HG02943 (cell line): Measurements from ENCODE around the gene ELOB.

Source experiments
- ATAC-seq: cut with Tn5 transposase; IDR thresholded peaks from one replicate; pipeline ENCODE4 v1.9.1; 2021; ENCODE audit warnings: mild to moderate bottlenecking, low read depth, moderate library complexity; ENCODE audit not compliant: unreplicated experiment

ELOB gene

DNA sequence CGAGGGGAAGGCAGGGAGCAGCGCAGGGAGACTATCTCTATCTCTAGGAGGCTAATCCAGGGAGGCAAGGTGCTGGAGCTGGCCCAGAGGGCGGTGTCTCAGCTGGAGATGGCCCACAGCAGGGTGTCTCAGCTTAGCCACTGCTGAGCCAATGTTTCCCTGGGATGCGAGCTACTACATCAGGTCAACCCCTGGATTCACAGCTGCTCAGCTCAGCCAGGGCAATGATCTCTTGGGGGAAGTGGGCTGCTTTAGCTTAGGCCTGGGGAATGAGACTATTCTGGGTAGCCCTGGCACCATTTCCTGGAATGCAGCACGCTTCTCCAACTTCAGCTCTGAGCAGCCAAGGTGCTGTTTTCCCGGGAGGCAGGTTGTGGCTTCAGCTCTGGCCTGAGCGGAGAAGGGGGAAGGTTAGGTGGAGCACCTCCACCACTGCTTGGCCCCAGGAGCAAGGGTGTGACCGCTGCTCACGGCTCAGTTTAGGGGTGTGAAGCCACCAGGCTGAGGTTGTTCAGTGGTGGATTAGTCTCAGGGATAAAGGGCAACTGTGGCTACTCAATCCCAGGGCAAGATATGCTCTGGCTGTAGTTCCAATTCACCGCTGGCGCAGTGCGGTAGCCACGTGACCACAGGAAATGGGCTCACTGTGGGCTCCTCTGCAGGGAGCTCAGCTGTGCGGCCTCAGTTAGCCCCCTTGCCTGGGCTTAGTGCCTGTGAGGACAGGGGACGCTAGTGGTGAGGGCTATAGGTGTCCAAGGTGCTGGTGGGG, 34.8 kb upstream of the ELOB start:
- no peak for ATAC-seq

DNA sequence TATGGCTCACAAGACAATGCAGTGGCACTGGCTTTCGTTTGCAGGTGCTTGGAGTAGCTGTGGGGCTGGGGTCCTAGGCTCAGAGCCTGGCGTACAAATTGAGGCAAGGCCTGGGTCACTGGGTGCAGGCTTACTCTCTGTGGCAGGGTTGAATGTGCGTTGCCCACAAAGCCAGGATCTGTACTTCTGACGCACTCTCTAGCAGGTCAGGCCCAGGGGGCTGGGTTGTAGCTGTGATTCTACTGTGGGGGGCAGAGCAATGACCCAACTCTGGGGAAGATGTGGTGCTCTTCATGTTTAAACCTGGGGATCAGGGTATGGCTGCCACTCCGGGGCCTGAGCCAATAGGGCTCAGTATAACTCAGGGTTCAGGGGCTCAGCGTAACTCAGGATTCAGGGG, 33.6 kb upstream of the ELOB start:
- no peak for ATAC-seq

- no peak for ATAC-seq
These were observed 32.2 kb upstream of the ELOB start for GRCh38 chr16:2809149-2809760.

DNA sequence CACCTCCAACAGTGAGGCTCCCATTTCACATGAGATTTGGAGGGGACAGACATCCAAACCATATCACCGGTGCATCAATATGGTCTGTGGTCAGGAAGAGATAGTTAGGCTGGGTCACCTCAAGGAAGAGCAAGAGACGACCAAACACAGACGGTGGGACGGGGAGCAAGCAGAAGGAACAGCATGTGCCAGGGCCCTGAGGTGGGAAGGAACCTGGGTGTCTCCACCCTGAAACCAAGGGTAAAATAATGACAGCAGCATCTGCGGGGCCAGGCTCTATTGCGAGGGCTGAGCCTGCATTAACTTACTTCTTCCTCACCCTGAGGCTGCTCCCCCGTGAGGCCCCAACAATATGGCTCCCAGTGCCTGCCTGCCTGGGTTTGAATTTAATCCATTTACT, 31.1 kb upstream of the ELOB start:
- no peak for ATAC-seq

DNA sequence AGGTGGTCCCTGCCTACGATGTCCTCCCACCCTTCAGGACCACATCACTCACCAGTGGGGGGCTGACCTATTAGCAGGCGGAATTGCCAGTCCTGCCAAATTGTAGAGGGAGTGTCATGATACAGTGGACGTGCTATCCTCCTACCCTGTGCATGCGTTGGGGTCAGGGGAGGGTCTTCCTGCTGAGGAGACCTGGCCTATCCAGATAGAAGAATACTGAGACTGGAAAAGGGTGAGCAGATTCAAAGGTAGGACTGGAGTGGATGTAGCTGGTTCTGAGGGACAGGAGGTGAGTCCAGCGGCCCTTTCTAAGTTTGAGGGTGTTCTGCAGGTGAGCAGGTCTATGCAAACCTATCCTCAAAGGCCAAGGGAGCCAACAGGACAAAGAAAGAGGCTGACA, 29.2 kb upstream of the ELOB start:
- ATAC-seq: no peak

DNA sequence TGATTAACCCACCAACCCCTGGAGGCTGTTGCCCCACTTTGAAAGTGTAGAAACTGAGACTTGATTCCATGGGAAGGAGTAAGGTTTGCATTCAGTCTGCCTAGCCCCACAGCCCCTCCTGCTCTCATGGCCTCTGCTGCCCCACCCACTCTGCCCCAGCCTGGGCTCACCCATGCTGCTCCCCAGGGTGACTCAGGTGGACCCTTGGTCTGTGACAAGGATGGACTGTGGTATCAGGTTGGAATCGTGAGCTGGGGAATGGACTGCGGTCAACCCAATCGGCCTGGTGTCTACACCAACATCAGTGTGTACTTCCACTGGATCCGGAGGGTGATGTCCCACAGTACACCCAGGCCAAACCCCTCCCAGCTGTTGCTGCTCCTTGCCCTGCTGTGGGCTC, 27.6 kb upstream of the ELOB start:
- no peak for ATAC-seq

- ATAC-seq: no peak
These were observed 26.6 kb upstream of the ELOB start for GRCh38 chr16:2803545-2804195.

DNA sequence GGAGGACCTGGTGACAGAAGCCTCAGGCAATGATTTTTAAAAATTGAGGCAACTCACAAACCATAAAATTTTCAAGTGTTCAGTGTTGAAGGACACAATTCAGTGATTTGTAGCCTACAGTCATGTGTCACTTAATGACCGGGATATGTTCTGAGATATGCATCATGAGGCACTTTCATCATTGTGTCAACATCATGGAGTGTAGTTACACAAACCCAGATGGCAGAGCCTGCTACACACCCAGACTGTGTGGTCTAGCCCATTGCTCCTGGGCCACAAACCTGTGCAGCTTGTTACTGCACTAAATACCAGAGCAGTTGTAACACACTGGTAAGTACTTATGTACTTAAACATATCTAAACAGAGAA, 22.8 kb upstream of the ELOB start:
- no peak for ATAC-seq

GRCh38 chr16:2799205-2799858, 22.3 kb upstream of the ELOB start:
- ATAC-seq: no peak

GRCh38 chr16:2798723-2799204, 21.7 kb upstream of the ELOB start:
- no peak for ATAC-seq

DNA sequence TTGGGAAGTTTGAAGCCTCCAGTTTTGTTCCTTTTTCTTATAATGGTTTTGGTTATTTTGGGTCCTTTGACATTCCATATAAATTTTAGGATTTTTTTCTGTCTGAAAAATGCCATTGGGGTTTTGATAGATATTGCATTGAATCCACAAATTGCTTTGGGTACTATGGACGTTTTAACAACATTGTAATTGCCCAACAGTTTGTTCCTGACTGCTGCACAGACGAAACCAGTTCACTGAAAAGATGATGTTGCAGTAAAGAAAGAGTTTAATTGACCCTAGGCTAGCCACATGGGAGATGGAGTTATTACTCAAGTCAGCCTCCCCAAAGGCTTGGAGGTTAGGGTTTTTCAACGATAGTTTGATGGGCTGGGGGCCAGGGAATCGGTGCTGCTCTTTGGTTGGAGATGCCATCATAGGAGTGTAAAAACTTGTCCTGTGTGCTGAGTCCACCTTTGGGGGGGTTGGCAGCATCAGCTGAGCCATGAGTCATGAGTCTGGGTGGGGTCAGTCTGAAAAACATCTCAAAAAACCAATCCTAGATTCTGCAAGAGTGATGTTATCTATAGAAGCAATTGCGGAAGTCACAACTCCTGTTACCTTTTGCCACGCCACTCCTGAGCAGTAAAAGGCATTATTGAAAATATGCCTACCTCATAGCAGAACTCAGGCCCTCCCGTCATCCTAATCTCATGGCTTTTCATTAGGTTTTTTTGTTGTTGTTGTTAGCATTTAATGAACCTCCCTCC, 18.5 kb upstream of the ELOB start:
- no peak for ATAC-seq

- no peak for ATAC-seq
These were observed 15.9 kb upstream of the ELOB start for GRCh38 chr16:2792940-2793339.

GRCh38 chr16:2791174-2791573, 14.1 kb upstream of the ELOB start:
- ATAC-seq: no peak

- ATAC-seq: no peak
These were observed 13.6 kb upstream of the ELOB start for GRCh38 chr16:2790631-2791030.

- no peak for ATAC-seq
These were observed 10.9 kb upstream of the ELOB start for GRCh38 chr16:2787961-2788360.

DNA sequence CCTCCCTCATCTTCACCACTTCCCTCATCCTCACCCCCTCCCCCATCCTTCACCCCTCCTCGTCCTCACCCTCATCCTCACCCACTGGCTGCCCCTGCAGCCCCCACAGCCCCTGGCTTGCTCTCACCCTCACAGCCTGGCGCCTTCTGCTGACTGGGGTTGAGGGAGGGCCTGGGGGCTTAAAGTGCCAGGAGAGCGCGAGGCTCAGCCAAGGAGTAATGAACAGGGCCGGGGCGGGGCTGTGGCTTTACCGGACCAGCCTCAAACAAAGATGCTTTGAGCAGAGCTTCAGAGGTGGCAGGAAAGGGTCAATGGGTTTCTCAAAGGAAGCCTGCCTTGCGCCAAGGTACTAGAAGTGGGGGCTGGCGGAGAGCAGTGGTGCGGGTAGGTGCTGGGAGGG, 10.3 kb upstream of the ELOB start, which contains the start of gene PRSS33:
Gene PRSS33, minus strand, starts transcription at position 155 of the 400 bp plus-strand sequence. CDS start 1,013 bp downstream, outside the sequence.
- no peak for ATAC-seq

DNA sequence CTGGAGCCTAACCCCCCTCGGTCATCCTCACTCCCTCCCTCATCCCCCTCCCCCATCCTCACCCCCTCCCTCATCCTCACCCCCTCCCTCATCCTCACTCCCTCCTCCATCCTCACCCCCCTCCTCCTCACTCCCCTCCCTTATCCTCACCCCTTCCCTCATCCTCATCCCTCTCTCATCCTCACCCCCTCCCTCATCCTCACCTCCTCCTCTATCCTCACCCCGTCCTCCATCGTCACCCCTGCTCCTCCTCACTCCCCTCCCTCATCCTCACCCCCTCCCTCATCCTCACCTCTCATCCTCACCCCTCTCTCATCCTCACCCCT, 9.7 kb upstream of the ELOB start:
- ATAC-seq: no peak

DNA sequence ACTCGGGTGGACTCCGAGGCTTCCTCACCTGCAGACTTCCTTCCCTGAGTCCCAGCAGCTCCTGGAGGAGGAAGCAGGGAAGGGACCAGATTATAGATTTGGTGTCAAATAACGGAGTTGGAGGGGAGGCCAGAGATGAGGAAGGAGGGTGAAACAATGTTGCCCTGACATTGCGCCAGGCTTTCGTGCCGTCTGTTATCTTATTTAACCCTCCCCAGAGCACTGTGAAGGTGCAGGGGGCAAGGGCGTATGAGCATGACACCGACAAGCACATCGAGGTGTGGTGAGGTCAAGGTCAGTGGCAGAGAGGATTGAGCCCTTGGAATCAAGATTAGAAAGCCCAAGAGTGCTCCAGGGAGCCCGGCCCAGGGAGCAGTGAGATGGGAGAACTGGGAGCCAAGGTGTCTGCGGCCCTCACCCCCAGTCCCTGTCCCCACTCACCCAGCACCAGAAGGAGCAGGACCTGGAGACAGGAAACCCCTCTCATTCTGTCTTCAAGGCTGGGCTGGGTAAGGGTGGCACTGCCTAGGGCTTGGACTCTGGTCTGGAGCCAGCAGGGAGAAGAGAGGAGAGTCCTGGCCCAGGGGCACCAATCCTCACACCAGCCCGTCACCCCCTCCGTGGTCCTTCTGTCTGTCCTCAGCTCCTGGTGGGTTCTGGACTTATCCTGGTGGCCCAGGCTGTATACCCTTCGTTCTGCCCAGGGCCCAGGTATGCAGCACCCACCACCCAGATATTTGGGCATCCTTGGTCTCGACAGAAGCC, 9.2 kb upstream of the ELOB start:
- no peak for ATAC-seq

GRCh38 chr16:2785101-2785991, 8.3 kb upstream of the ELOB start:
- ATAC-seq: no peak
